AG08396 (cell line): Measurements from ENCODE around the gene SLC24A4.

Source experiments
- DNase-seq: peaks from one replicate; pipeline ENCODE4 v3.0.0; 2012; ENCODE audit warnings: low spot score, mixed read lengths

Gene SLC24A4

GRCh38 chr14:92546347-92547053 lies 223.5 kb downstream of the SLC24A4 start:
- peak; percentile 32 for DNase-seq

DNA sequence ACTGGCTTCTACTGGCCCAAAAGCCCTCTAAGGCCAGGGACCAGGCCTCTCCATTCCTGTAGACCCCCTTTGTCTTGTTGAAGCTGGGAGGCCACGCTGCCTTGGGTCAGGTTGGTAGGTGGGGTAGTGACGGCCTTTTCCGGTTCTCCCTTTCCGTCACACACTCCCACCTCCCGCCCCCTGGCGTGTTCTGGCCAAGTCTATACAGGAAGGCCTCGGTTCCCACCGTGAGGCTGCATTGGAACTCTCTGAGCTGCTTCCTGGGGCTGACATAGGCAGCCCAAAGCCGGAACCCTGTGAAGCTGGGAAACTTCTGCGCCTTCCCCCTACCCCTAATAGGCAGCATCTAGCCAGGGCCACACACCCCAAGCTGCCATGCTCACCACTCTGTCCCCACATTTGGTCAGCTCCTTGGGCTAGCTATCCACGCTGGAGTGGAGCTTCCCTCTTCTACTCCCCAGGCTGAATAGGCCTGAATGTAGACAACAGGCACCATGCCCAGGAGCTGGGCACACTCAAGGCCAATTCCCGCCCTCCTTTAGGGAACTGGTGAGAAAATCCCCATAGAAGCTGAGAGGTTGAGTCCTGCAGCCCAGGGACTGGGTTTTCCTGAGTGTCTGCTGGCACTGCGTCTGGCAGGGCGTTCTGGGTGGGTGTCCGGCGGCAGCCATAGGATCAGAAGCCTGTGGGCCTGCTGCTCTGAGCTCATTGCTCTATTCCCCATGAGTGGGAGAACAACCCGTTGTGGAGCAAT lies 226.3 kb downstream of the SLC24A4 start:
- no peak for DNase-seq

- DNase-seq, result peak; percentile 51
These were observed 226.9 kb downstream of the SLC24A4 start for GRCh38 chr14:92549859-92550230.
